MM.1S (cell line): Measurements from ENCODE around the gene COL26A1.

Experiments used
- DNase-seq: peaks from one replicate; pipeline ENCODE4 v3.0.0-alpha.2; 2015
- H2AFZ ChIP-seq: fragments of 300-600 bp; sonication (generic); 2 replicates; pipeline ENCODE4 v1.6.0; 2016; ENCODE audit warnings: antibody characterized with exemption, low read length
- H3F3A ChIP-seq: fragments of 300-600 bp; sonication (generic); 2 replicates; pipeline ENCODE4 v1.6.1; 2016; ENCODE audit warnings: mild to moderate bottlenecking, antibody characterized with exemption, low read length, moderate library complexity, mixed read lengths; ENCODE audit not compliant: insufficient read depth
- H3K27ac ChIP-seq: fragments of 300-600 bp; sonication (generic); 2 replicates; pipeline ENCODE4 v1.5.1; 2016; ENCODE audit warnings: mild to moderate bottlenecking, low read length
- H3K27me3 ChIP-seq: fragments of 300-600 bp; sonication (generic); replicated peaks from 2 replicates; pipeline ENCODE4 v1.6.0; 2016; ENCODE audit warnings: low read length; ENCODE audit not compliant: insufficient read depth
- H3K36me3 ChIP-seq: fragments of 300-600 bp; sonication (generic); replicated peaks from 2 replicates; pipeline ENCODE4 v1.6.1; 2016; ENCODE audit warnings: mild to moderate bottlenecking, low read length, mixed read lengths; ENCODE audit not compliant: insufficient read depth
- H3K4me1 ChIP-seq: fragments of 300-600 bp; sonication (generic); 2 replicates; pipeline ENCODE4 v1.6.1; 2016; ENCODE audit warnings: low read length, mixed read lengths
- H3K4me2 ChIP-seq: fragments of 300-600 bp; sonication (generic); 2 replicates; pipeline ENCODE4 v1.6.0; 2016; ENCODE audit warnings: low read depth, low read length
- H3K4me3 ChIP-seq: fragments of 300-600 bp; sonication (generic); 2 replicates; pipeline ENCODE4 v1.5.1; 2016; ENCODE audit warnings: low read length, mixed read lengths
- H3K79me2 ChIP-seq: fragments of 300-600 bp; sonication (generic); 2 replicates; pipeline ENCODE4 v1.6.1; 2016; ENCODE audit warnings: mixed run types, low read length, mixed read lengths
- H3K9ac ChIP-seq: fragments of 300-600 bp; sonication (generic); 2 replicates; pipeline ENCODE4 v1.6.1; 2016; ENCODE audit warnings: low read length, mixed read lengths
- H3K9me2 ChIP-seq: fragments of 300-600 bp; sonication (generic); replicated peaks from 2 replicates; pipeline ENCODE4 v1.6.1; 2016; ENCODE audit warnings: mild to moderate bottlenecking, low read length, mixed read lengths; ENCODE audit not compliant: insufficient read depth
- H3K9me3 ChIP-seq: fragments of 300-600 bp; sonication (generic); replicated peaks from 2 replicates; pipeline ENCODE4 v1.6.1; 2016; ENCODE audit warnings: mild to moderate bottlenecking, low read length, mixed read lengths; ENCODE audit not compliant: insufficient read depth
- H4K20me1 ChIP-seq: fragments of 300-600 bp; sonication (generic); 2 replicates; pipeline ENCODE4 v1.6.1; 2016; ENCODE audit warnings: mild to moderate bottlenecking, low read length, moderate library complexity, mixed read lengths; ENCODE audit not compliant: insufficient read depth
- EZH2 ChIP-seq: fragments of 300-600 bp; sonication (generic); optimal IDR thresholded peaks from 2 replicates; pipeline ENCODE3; 2017; ENCODE audit warnings: low read depth, mild to moderate bottlenecking, antibody characterized with exemption, low read length, mixed read lengths
- EZH2phosphoT487 ChIP-seq: fragments of 300-600 bp; sonication (generic); IDR thresholded peaks from 2 replicates; pipeline ENCODE4 v1.6.1; 2018; ENCODE audit warnings: antibody characterized with exemption, low read length
- TF ChIP-seq, protein P1 (sequence below): fragments of 300-600 bp; sonication (generic); IDR thresholded peaks from 2 replicates; pipeline ENCODE4 v1.5.1; 2016; ENCODE audit warnings: antibody characterized with exemption, low read length, mixed read lengths

Gene COL26A1

DNA sequence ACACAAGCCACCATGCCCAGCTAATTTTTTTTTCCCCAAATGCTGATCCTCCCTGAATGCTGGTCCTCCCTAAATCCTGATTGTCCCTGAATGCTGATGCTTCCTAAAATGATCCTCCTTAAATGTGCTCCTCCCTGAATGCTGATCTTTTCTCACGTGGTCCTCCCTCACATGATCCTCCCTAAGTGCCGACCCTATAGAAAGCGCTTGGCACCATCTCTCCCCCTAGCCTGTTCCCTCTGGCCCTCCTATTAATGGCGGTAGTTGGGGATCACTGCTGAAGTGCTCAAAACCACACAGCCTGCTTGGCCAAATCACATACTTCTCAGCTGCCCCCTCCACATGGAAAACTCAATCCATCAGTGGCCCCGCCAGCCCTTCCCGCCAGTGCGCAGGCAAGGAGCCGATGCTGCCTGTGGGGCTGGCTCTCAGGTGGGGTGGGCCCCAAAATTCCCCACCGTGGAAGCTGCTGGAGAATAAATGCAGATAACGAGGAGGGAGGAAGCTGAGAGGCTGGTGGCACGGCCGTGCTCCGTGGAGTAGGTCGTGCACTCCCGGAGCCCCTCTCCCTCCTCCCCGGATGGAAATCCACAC is 42.9 kb downstream of the COL26A1 start:
- Histone ChIP-seq H4K20me1 (no peaks in the 10 kb centered on the region), H3K4me1 (no peaks in the 10 kb centered on the region), H3K4me2 (no peak overlapping the region), H3K27me3 (peaks cover 96% of the 10 kb centered on the region), H2AFZ (no peak overlapping the region), H3K27ac (no peak overlapping the region), H3K36me3 (no peaks in the 10 kb centered on the region), H3K9me3 (no peaks in the 10 kb centered on the region), H3K4me3 (no peak overlapping the region), H3F3A (no peaks in the 10 kb centered on the region), H3K79me2 (no peaks in the 10 kb centered on the region), H3K9me2 (no peaks in the 10 kb centered on the region), H3K9ac (no peak overlapping the region)
- DNase-seq: no peak
- TF ChIP-seq EZH2 (no peak), EZH2phosphoT487 (no peak)
- TF ChIP-seq, protein P1, sequence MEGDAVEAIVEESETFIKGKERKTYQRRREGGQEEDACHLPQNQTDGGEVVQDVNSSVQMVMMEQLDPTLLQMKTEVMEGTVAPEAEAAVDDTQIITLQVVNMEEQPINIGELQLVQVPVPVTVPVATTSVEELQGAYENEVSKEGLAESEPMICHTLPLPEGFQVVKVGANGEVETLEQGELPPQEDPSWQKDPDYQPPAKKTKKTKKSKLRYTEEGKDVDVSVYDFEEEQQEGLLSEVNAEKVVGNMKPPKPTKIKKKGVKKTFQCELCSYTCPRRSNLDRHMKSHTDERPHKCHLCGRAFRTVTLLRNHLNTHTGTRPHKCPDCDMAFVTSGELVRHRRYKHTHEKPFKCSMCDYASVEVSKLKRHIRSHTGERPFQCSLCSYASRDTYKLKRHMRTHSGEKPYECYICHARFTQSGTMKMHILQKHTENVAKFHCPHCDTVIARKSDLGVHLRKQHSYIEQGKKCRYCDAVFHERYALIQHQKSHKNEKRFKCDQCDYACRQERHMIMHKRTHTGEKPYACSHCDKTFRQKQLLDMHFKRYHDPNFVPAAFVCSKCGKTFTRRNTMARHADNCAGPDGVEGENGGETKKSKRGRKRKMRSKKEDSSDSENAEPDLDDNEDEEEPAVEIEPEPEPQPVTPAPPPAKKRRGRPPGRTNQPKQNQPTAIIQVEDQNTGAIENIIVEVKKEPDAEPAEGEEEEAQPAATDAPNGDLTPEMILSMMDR: no peak

DNA sequence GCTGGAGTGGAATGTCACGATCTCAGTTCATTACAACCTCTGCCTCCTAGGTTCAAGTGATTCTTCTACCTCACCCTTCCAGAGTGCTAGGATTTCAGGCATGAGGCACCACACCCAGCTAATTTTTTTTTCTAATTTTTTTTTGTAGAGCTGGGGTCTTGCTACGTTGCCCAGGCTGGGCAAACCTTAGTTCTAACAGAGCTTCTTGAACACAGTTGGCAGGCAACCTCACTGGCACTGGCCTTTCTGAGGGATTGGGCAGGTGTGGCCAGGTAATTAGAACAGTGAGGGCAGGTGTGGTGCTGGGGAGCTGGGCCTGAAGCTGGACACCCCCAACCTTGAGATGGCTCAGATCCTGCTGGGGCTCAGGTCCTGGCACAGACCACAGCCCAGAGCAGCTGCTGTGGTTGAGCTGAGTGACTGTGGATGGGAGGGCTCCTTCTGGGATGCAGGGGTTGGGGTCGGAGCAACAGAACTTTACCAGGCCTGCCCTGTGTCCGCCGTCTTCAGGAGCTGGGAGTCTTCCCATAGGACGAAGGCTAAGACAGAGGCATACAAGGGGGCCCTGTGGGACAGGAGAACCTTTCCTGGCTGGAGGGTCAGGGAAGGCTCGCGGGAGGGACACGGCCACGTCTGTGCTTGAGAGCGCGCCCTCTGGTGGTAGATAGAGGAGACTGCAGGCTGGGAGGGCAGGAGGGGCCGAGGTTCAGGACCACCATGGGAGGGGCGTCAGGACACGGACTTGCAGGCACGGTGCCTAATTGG is 48.2 kb downstream of the COL26A1 start:
- Histone ChIP-seq H4K20me1 (no peaks in the 10 kb centered on the region), H3K27me3 (peaks cover 94% of the 10 kb centered on the region), H3K36me3 (no peaks in the 10 kb centered on the region), H3K4me2 (no peak overlapping the region), H3K4me1 (no peaks in the 10 kb centered on the region), H3K9me2 (no peaks in the 10 kb centered on the region), H3K27ac (no peak overlapping the region), H3F3A (no peaks in the 10 kb centered on the region), H2AFZ (no peak overlapping the region), H3K4me3 (no peak overlapping the region), H3K9ac (no peak overlapping the region), H3K9me3 (no peaks in the 10 kb centered on the region), H3K79me2 (no peaks in the 10 kb centered on the region)
- no peak for DNase-seq
- TF ChIP-seq, protein P1: peak; percentile 82
- no peak for TF ChIP-seq EZH2phosphoT487

DNA sequence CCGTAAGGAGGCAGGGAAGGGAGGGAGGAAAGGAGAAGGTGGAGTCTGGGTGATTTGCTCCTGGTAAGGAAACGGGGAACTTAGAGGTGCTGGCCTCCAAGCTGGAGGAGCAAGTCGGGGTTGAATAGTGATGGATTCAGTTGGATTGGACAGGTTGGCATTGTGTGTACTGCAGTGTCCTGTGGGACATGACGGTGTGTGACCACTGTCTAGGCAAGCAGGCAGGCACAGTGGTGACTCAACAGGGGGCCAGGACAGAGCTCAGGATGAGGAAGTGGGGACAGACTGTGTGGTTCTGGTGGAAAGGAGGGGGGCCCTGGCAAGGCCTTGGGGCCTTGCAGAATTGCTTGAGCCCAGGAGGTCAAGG is 48.8 kb downstream of the COL26A1 start:
- H2AFZ ChIP-seq: no peak overlapping the region
- H4K20me1 ChIP-seq: no peaks in the 10 kb centered on the region
- no peaks in the 10 kb centered on the region for H3K9me2 ChIP-seq
- H3K79me2 ChIP-seq: no peaks in the 10 kb centered on the region
- H3K4me2 ChIP-seq: no peak overlapping the region
- H3K4me3 ChIP-seq: no peak overlapping the region
- H3F3A ChIP-seq: no peaks in the 10 kb centered on the region
- no peak for TF ChIP-seq EZH2phosphoT487
- no peak for TF ChIP-seq EZH2
- TF ChIP-seq, protein P1: no peak
- no peak overlapping the region for H3K27ac ChIP-seq
- H3K9ac ChIP-seq: no peak overlapping the region
- no peaks in the 10 kb centered on the region for H3K9me3 ChIP-seq
- DNase-seq: no peak
- H3K4me1 ChIP-seq: no peaks in the 10 kb centered on the region
- no peaks in the 10 kb centered on the region for H3K36me3 ChIP-seq
- H3K27me3 ChIP-seq: peaks cover 94% of the 10 kb centered on the region
